HEK293T (cell line): ENCODE data around the gene SYNJ1.
"Not testable (repeated sequence)": the region's sequence is repeated elsewhere in the genome, so short reads cannot be mapped to it uniquely, and the experiment has no call there.

Source experiments
- CTCF ChIA-PET: fragments of 350-600 bp; formaldehyde crosslinking; extraction: SDS; loops from one replicate; lab custom pipeline; 2021; ENCODE audit warnings: antibody characterized with exemption, inconsistent platforms; lab: Yijun Ruan, JAX
- POLR2A ChIA-PET: fragments of 350-600 bp; formaldehyde crosslinking; extraction: SDS; loops from one replicate; lab custom pipeline; 2020; ENCODE audit warnings: antibody characterized with exemption, inconsistent platforms; lab: Yijun Ruan, JAX
- DNase-seq: peaks from one replicate; pipeline ENCODE4 v3.0.0; 2012; ENCODE audit warnings: mixed read lengths; ENCODE audit errors: extremely low spot score
- ARNT ChIP-seq: fragments of 450-650 bp; IDR thresholded peaks from 2 replicates; pipeline ENCODE4 v1.6.1; 2017; ENCODE audit warnings: mild to moderate bottlenecking
- BHLHE40 ChIP-seq: fragments of 450-650 bp; IDR thresholded peaks from 2 replicates; pipeline ENCODE4 v1.6.1; 2016; ENCODE audit warnings: mild to moderate bottlenecking, moderate library complexity, borderline replicate concordance
- CTBP1 ChIP-seq: fragments of 450-650 bp; IDR thresholded peaks from 2 replicates; pipeline ENCODE4 v1.6.1; 2016; ENCODE audit warnings: borderline replicate concordance
- ELF4 ChIP-seq: fragments of 450-650 bp; IDR thresholded peaks from 2 replicates; pipeline ENCODE4 v1.6.1; 2017; ENCODE audit warnings: antibody characterized with exemption
- FOXA1 ChIP-seq: fragments of 450-650 bp; IDR thresholded peaks from 2 replicates; pipeline ENCODE4 v1.6.1; 2016; ENCODE audit warnings: mild to moderate bottlenecking
- FOXK2 ChIP-seq: fragments of 450-650 bp; IDR thresholded peaks from 2 replicates; pipeline ENCODE4 v1.6.1; 2016; ENCODE audit warnings: mild to moderate bottlenecking
- FOXM1 ChIP-seq: fragments of 450-650 bp; IDR thresholded peaks from 2 replicates; pipeline ENCODE4 v1.6.1; 2017; ENCODE audit warnings: mild to moderate bottlenecking, borderline replicate concordance
- HDGF ChIP-seq: fragments of 450-650 bp; IDR thresholded peaks from 2 replicates; pipeline ENCODE4 v1.6.1; 2017; ENCODE audit warnings: antibody characterized with exemption, borderline replicate concordance
- L3MBTL2 ChIP-seq: fragments of 450-650 bp; conservative IDR thresholded peaks from 2 replicates; pipeline ENCODE4 v1.6.1; 2016; ENCODE audit warnings: mild to moderate bottlenecking
- LEF1 ChIP-seq: fragments of 450-650 bp; IDR thresholded peaks from 2 replicates; pipeline ENCODE4 v1.6.1; 2017; ENCODE audit warnings: mild to moderate bottlenecking, borderline replicate concordance
- NFRKB ChIP-seq: fragments of 450-650 bp; IDR thresholded peaks from 2 replicates; pipeline ENCODE4 v1.6.1; 2016; ENCODE audit warnings: mild to moderate bottlenecking, moderate library complexity
- SP1 ChIP-seq: fragments of 450-650 bp; IDR thresholded peaks from 2 replicates; pipeline ENCODE4 v1.6.1; 2017
- SUZ12 ChIP-seq: fragments of 450-650 bp; IDR thresholded peaks from 2 replicates; pipeline ENCODE4 v1.6.1; 2016; ENCODE audit warnings: mild to moderate bottlenecking
- TARDBP ChIP-seq: fragments of 450-650 bp; IDR thresholded peaks from 2 replicates; pipeline ENCODE4 v1.6.1; 2016
- ZNF384 ChIP-seq: fragments of 450-650 bp; IDR thresholded peaks from 2 replicates; pipeline ENCODE4 v1.6.1; 2016
- TF ChIP-seq, protein P1 (sequence below): fragments of 450-650 bp; IDR thresholded peaks from 2 replicates; pipeline ENCODE4 v1.6.1; 2016

Gene SYNJ1, protein sequence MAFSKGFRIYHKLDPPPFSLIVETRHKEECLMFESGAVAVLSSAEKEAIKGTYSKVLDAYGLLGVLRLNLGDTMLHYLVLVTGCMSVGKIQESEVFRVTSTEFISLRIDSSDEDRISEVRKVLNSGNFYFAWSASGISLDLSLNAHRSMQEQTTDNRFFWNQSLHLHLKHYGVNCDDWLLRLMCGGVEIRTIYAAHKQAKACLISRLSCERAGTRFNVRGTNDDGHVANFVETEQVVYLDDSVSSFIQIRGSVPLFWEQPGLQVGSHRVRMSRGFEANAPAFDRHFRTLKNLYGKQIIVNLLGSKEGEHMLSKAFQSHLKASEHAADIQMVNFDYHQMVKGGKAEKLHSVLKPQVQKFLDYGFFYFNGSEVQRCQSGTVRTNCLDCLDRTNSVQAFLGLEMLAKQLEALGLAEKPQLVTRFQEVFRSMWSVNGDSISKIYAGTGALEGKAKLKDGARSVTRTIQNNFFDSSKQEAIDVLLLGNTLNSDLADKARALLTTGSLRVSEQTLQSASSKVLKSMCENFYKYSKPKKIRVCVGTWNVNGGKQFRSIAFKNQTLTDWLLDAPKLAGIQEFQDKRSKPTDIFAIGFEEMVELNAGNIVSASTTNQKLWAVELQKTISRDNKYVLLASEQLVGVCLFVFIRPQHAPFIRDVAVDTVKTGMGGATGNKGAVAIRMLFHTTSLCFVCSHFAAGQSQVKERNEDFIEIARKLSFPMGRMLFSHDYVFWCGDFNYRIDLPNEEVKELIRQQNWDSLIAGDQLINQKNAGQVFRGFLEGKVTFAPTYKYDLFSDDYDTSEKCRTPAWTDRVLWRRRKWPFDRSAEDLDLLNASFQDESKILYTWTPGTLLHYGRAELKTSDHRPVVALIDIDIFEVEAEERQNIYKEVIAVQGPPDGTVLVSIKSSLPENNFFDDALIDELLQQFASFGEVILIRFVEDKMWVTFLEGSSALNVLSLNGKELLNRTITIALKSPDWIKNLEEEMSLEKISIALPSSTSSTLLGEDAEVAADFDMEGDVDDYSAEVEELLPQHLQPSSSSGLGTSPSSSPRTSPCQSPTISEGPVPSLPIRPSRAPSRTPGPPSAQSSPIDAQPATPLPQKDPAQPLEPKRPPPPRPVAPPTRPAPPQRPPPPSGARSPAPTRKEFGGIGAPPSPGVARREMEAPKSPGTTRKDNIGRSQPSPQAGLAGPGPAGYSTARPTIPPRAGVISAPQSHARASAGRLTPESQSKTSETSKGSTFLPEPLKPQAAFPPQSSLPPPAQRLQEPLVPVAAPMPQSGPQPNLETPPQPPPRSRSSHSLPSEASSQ (N-terminal part only)

DNA sequence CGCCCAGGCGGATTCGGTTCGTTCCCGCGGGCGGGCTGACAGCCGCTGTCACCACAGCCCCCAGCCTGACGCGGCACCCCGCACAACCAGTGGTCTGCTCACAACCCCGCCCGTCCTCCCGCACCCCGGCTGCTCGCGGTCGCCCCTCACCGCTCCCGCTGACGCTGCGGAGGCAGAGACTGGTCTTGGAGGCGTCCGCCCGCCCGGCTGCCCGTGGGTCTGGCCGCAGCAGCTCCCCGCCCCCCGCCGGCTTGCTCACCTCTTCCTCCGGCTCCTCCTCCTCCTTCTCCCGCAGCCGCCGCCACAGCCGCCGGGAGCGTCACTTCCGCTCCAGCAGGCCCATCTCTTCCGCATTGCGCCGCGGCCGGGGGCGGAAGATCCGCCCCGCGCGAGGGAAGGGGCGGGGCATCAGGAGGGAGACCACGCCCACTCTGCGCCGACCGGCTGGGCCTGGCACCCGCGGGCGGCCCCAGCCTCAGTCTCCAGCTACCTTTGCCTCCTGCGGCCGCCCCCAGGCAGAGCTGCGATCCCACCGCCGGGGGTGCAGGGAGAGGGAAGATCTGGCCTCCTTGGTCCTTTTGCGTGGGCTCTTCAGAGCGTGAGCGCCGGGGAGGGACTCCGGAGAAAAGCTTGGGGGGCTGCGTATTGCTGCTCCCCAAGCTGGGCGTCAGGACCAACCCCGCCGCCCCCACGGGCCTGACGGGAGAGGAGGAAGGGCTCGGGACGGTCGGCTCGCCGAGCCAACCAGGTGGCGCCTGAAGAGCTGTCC, at the start of gene SYNJ1:
Gene SYNJ1, minus strand, starts transcription at position 327 of the 769 bp plus-strand sequence. CDS start 1,118 bp downstream, outside the sequence.
- POLR2A ChIA-PET, result interaction anchor here (0.7 to 2.8 kb wide), 19 partner anchors 8 to 116 kb away, joined by 3 to 32 read pairs (median 4); partner anchors contain the start of genes CFAP298 and PAXBP1
- TF ChIP-seq NFRKB (no peak), ELF4 (peak; percentile 89), FOXA1 (no peak), L3MBTL2 (no peak), ARNT (no peak), SP1 (no peak), HDGF (no peak; the same call in 1 of the 2 replicates), FOXK2 (no peak)
- CTCF ChIA-PET, result interaction anchor here (1.0 kb wide), 1 partner anchor 18 kb away, joined by 3 read pairs; no protein-coding TSS in a partner anchor

DNA sequence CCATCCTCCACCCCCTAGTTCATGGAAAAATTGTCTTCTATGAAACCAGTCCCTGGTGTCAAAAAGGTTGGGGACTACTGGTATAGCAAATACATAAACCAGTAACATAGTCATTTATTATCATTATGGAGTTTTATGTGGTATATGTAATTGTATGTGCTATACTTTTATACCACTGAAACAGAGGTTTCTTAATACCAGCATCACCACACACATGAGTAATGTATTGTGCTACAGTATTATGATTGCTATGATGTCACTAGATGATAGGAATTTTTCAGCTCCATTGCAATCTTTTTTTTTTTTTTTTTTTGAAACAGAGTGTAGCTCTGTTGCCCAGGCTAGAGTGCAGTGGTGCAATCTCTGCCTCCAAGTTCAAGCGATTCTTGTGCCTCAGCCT, 49.5 kb upstream of the SYNJ1 start:
- POLR2A ChIA-PET, result interaction anchor here (0.9 kb wide), 1 partner anchor 16 kb away, joined by 3 read pairs; no protein-coding TSS in a partner anchor
- TF ChIP-seq FOXA1 (no peak), L3MBTL2 (no peak), BHLHE40 (no peak), HDGF (no peak), ARNT (no peak), FOXK2 (no peak)
- no peak for DNase-seq
- CTCF ChIA-PET, result interaction anchor here (0.6 kb wide), 1 partner anchor 77 kb away, joined by 3 read pairs; no protein-coding TSS in a partner anchor

More for the DNA sequence above, at the start of gene SYNJ1:
- DNase-seq, result peak; percentile 98

DNA sequence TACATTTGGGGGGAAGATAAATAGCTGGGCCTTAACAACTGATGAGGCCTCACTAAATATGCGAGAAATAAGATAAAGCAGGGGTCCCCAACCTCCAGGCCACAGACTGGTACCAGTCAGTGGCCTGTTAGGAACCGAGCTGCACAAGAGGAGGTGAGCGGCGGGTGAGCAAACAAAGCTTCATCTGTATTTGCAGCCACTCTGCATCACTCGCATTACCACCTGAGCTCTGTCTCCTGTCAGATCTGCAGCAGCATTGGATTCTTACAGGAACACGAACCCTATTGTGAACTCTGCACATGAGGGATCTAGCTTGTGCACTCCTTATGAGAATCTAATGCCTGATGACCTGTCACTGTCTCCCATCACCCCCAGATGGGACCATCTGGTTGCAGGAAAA, 48.9 kb upstream of the SYNJ1 start:
- CTCF ChIA-PET, result no interaction called here
- POLR2A ChIA-PET, result interaction anchor here (0.7 to 0.9 kb wide), 2 partner anchors 16 to 248 kb away, joined by 3 read pairs; no protein-coding TSS in a partner anchor
- DNase-seq, result no peak
- TF ChIP-seq CTBP1, result no peak
- TF ChIP-seq FOXM1, result no peak
- TF ChIP-seq ELF4, result no peak
- no peak for TF ChIP-seq HDGF
- no peak for TF ChIP-seq NFRKB
- TF ChIP-seq, protein P1, sequence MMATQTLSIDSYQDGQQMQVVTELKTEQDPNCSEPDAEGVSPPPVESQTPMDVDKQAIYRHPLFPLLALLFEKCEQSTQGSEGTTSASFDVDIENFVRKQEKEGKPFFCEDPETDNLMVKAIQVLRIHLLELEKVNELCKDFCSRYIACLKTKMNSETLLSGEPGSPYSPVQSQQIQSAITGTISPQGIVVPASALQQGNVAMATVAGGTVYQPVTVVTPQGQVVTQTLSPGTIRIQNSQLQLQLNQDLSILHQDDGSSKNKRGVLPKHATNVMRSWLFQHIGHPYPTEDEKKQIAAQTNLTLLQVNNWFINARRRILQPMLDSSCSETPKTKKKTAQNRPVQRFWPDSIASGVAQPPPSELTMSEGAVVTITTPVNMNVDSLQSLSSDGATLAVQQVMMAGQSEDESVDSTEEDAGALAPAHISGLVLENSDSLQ, result no peak
- no peak for TF ChIP-seq TARDBP
- no peak for TF ChIP-seq FOXA1
- no peak for TF ChIP-seq ARNT
- TF ChIP-seq LEF1, result no peak
- TF ChIP-seq BHLHE40, result no peak
- TF ChIP-seq SUZ12, result no peak
- no peak for TF ChIP-seq L3MBTL2
- no peak for TF ChIP-seq FOXK2
- no peak for TF ChIP-seq ZNF384

DNA sequence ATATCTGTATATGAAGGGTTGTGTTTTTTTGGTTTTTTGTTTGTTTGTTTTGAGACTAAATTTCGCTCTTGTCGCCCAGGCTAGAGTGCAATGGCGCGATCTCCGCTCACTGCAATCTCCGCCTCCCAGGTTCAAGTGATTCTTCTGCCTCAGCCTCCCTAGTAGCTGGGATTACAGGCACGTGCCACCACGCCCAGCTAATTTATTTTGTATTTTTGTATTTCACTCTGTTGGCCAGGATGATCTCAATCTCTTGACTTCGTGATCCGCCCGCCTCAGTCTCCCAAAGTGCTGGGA, 45.2 kb upstream of the SYNJ1 start:
- POLR2A ChIA-PET, DNase-seq: not testable (repeated sequence)
- CTCF ChIA-PET, result interaction anchor here (0.6 kb wide), 1 partner anchor 29 kb away, joined by 4 read pairs; no protein-coding TSS in a partner anchor

DNA sequence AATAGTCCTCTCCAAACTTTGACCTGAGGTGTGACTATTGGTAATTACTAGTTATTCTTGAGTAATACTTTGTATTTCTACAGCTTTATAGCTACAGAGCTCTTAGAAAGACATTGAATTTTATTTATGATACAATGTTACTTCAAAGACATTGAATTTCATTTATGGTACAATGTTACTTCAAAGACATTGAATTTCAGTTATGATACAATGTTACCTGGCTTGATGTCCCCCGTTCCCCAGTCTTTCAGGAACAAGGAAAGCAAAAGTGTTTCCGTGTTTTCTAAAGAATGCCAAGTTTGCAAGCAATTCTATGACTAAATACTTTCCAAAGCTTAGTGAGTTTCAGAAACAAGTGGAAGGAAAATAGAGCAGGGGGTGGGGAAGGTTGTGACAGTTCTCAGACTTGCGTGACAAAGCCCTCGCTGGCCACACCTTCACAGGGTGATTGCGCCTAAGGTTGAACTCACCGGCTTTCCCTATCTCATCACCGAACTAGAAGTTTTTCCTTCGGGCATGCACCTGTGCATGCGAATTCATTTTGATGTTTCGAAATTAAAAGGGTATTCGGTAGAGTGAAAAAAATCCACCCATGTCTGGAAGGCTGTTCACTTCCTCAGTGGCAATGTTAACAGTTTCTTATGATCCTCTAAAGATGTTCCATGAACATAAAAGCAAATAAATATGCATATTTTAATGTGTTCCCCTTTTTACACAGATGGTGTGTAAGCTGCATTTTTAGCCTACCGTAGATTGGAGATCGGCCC, 44.7 kb upstream of the SYNJ1 start:
- no peak for TF ChIP-seq FOXA1
- TF ChIP-seq SP1, result no peak
- TF ChIP-seq NFRKB, result no peak
- no peak for TF ChIP-seq HDGF
- no peak for TF ChIP-seq ZNF384
- TF ChIP-seq FOXK2, result no peak
- no peak for TF ChIP-seq FOXM1
- no peak for TF ChIP-seq ELF4
- TF ChIP-seq CTBP1, result no peak
- TF ChIP-seq ARNT, result no peak
- TF ChIP-seq L3MBTL2, result no peak
- DNase-seq, result peak; percentile 31
- ChIA-PET POLR2A (interaction anchor here (1.0 to 3.2 kb wide), 4 partner anchors 18 to 160 kb away, joined by 3 to 32 read pairs (median 6); partner anchors contain the start of genes CFAP298 and SYNJ1), CTCF (interaction anchor here (0.6 kb wide), 1 partner anchor 29 kb away, joined by 4 read pairs; no protein-coding TSS in a partner anchor)
